Measurements from ENCODE around the gene C15orf39.

The C15orf39 gene

GRCh38 chr15:75197062-75197630 is 4.5 kb upstream of the C15orf39 start:
- no peak for DNase-seq

DNA sequence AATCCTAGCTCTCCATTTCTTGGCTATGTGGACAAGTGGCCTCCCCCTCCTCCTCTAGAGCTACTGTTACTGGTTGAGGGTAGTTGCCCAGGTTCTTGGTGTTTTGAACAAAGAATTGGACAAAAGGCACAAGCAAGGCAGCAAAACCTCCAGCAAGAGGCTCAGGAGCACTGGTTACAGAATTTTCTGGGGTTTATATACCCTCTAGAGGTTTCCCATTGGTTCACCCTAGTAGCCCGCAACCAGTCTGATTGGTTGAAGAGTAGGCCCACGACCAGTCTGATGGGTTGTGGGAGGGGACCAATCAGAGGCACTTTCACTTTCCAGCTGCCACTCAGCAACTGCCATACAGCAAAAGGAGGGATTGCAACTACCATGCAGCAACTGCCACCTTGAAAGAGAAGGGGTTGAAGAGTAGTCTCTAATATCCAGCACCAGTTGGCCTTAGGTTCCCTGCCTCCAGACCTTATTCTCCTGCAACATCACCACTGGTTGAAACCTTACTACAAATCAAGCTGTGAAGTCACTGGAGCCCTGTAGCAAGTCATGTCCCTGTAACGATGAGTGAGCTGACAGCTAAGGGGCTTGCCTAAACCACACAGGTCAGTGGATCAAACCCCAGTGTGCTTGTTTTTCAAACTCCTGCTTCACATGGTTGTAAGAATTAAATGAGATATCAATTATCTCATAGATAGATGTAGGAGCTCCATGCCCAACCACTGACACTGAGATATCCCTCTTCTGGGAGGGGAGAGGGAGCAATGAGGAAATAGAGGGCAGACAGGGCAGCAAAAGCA is 2.9 kb upstream of the C15orf39 start:
- peak; percentile 54 for DNase-seq

DNA sequence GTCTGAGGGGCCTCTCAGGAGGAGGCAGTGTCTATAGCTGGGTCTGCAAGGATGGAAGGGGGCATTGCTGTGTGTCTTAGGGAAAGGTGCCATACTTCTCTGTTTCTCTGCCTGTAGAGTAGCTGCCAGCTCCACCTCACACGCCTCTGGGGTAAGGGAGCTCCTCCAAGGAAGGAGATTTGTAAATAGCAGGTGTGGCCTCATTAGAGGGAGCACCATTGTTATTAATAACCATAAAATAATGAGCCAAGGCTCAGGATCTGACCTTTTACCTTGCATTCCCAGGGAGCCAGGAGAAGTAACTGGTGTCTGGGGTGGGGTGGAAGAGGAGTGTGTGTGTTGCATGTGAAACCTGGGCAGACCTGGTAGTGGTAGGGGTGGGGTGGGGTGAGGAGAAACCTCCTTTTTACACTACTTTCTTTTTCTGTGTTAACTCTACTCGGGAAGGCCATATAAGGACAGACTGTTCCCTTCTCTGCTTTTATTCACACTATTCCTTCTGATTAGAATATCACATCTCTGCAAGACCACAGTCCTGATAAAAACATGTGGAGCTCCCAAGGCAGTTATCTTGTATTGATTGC is 2.2 kb upstream of the C15orf39 start:
- DNase-seq: no peak

DNA sequence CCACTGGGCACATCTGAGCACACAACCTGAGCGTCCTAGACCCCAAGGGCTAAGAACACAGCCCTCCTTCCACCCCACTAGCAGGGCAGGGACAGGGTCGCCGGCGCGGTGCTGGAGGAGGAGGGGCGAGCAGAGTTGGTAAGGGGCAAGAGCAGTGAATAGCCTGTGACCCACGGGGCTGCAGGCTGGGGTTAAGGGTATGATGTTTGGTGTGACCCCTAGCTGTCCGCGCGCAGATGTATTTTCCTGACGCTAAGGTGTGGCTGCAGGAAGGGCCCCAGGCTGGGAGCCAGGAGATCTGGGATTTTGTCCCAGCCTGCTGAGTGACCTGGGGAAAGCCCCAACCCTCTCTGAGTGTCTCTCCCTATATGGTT is 1.3 kb upstream of the C15orf39 start:
- DNase-seq: no peak

GRCh38 chr15:75200765-75201615 is 692 bp upstream of the C15orf39 start:
- DNase-seq: no peak

DNA sequence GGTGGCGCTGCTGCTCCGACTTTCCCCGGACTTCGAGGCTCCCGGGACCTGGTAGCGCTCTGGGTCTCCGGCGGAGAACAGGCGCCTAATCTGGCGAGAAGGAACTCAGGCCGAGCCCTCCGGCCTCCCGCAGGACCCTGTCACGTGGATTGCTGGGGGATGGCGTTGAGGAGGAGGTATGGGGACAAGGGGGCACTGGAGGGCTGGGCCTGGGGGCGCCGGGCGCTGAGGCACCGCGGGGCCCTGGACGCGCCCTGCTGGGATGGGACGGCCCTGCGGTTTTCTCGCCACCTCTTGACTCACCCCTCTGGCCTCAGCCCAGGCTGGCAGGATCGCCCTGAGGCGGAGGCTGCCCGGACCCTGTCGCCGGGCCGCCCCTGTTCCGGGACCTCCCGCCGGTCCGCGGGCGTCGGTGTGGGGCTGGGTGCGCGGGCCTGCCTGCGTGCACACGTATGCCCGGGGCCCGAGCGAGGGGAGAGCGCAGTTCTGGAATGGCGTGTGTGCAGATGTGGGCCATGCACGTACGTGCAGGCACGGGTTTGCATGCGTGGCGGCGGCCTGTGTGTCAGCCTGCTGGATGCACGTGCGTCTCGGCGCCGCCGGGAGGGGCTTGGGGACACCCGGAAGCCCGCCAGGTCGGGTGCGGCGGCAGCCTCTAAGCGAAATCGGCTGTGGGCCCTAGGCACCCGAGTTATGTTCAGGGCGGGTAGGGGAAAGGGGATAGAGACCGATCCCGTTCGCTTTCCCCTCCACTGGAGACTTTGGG is 752 bp downstream of the C15orf39 start:
- peak; percentile 74 for DNase-seq

- DNase-seq: no peak
Observed at GRCh38 chr15:75203017-75203907, 1.6 kb downstream of the C15orf39 start.

- DNase-seq: no peak
Observed at GRCh38 chr15:75203908-75204263, 2.2 kb downstream of the C15orf39 start.

- DNase-seq: peak; percentile 88
Observed at GRCh38 chr15:75204340-75205063, 2.8 kb downstream of the C15orf39 start.

- no peak for DNase-seq
Observed at GRCh38 chr15:75205064-75205395, 3.3 kb downstream of the C15orf39 start.

GRCh38 chr15:75206006-75206405 is 4.3 kb downstream of the C15orf39 start:
- no peak for DNase-seq

GRCh38 chr15:75206803-75207617 is 5.3 kb downstream of the C15orf39 start:
- DNase-seq: no peak

DNA sequence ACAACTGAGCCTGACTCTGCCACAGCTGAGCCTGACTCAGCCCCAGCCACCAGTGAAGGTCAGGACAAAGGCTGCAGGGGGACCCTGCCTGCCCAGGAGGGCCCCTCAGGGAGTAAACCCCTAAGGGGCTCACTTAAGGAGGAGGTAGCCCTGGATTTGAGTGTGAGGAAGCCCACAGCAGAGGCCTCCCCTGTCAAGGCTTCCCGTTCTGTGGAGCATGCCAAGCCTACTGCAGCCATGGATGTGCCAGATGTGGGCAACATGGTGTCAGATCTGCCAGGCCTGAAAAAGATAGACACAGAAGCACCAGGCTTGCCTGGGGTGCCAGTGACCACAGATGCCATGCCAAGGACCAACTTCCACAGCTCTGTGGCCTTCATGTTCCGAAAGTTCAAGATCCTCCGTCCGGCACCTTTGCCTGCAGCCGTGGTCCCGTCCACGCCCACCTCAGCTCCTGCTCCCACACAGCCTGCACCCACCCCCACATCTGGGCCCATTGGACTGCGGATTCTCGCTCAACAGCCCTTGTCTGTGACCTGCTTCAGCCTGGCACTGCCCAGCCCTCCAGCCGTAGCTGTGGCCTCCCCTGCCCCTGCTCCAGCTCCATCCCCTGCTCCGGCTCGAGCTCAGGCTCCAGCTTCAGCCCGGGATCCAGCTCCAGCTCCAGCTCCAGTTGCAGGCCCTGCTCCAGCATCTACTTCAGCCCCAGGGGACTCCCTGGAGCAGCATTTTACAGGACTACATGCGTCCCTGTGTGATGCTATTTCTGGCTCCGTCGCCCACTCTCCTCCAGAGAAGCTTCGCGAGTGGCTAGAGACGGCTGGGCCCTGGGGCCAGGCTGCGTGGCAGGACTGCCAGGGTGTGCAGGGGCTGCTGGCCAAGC is 6.2 kb downstream of the C15orf39 start:
- DNase-seq: no peak

DNA sequence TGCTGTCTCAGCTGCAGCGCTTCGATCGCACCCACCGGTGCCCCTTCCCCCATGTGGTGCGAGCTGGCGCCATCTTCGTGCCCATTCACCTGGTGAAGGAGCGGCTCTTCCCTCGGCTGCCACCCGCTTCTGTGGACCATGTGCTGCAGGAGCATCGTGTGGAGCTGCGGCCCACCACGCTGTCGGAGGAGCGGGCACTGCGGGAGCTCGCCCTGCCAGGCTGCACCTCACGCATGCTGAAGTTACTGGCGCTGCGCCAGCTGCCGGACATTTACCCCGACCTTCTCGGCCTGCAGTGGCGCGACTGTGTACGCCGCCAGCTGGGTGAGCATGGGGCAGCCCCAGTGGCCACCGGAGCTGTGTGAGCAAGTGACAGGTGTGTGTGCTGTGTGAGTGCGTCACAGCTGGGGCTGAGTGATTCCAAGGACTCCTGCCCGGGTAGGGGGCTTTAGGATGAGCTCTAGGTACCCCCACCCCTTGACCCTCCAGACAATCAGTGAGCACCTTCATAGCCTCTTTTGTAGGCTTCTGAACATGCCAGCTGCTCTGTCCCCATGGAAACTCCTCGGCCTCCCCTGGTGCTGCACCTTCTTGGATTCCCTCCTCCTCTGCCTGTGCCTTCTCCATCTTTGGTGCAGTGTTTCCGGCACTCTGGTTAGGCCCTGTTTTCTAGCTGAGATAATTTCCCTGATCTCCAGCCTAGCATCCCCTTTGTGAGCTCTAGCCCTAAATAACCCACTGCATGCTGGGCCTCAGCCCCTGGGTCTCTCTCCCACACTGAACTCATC is 7.0 kb downstream of the C15orf39 start:
- no peak for DNase-seq

- DNase-seq: no peak
Observed at GRCh38 chr15:75209289-75209676, 7.6 kb downstream of the C15orf39 start.

- no peak for DNase-seq
Observed at GRCh38 chr15:75210811-75211230, 9.1 kb downstream of the C15orf39 start.

DNA sequence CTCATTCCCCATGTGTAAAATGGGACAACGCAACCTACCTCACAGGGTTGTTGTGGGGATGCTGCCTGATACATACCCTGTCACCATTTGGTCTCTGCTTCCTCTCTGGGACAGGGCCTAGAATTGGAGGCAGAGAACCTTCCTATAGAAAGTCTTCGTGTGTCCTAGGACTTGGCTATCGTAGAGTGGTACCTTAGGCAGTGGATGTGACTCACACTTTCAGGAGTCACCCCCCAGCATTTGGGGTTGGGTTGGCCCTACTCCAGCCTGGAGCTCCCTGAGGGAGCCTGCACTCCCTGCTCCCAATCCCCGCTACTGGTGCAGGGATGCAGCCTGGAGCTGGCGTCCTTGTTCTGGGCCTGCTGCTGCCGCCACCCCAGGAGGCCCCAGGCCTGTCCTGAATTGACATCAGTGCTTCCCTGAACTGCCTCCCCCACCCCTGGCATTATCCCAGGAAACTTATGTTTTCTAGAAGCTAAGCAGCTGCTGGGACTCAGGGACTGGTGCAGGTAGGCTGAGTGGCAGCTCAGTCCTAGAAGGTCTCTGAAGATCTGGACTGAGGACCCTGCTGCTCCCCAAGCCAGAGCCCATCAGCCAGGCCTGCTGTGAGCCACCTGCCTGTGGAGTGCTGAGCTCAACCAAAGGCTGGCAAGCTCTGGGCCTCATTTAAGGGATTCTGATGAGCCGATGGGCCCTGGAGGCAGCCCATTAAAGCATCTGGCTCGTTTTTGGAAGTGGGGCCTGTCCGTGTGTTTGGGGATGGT is 9.9 kb downstream of the C15orf39 start:
- DNase-seq: no peak

Measured in fibroblast of skin of abdomen (primary cell).